K562 (cell line): ENCODE data around the gene PPP1R2C. TPM values are rescaled to one million over a fixed set of nuclear protein-coding genes. Genes with fewer than 3 reads are reported as not detected.

Source experiments
- ATAC-seq: fragments of 200-7000 bp; cut with Tn5 transposase; 3 replicates; pipeline ENCODE4 v1.9.1; 2020; ENCODE audit warnings: moderate library complexity
- BruUV-seq: library from RNA; stranded (reverse); fragments of 400-500 nt; replicated peaks from 2 replicates; lab custom pipeline; 2021; lab: Mats Ljungman, UMichigan
- CTCF ChIA-PET: fragments of 300-600 bp; formaldehyde crosslinking; extraction: SDS; loops from one replicate; lab custom pipeline; 2021; ENCODE audit warnings: low intra/inter-chr PET ratio; lab: Yijun Ruan, JAX
- POLR2A ChIA-PET: fragments of 300-600, 350-650 bp; sonication (Branson Sonifier 250); formaldehyde crosslinking; extraction: SDS; loops from one replicate; lab custom pipeline; 2021; ENCODE audit warnings: antibody characterized with exemption, inconsistent platforms; lab: Yijun Ruan, JAX
- DNase-seq, 4 experiments: peaks; one replicate each; pipeline versions ENCODE4 v3.0.0 to v3.0.0-alpha.2; 2011 to 2018; ENCODE audit warnings: low spot score in 3 of 4, mixed read lengths in 3 of 4; ENCODE audit errors: extremely low read depth in 1 of 4
- FAIRE-seq: peaks from 2 replicates; lab custom pipeline; 2011; peaks lifted over from hg19 to GRCh38; lab: Jason Lieb, UNC
- H2AFZ ChIP-seq: 2 replicates; pipeline ENCODE4 v1.6.0; 2011; ENCODE audit warnings: low read depth, low read length, control low read depth, inconsistent platforms
- H3K27ac ChIP-seq: fragments of 200-600 bp; 3 replicates; pipeline ENCODE4 v1.8.0; 2011; ENCODE audit warnings: low read depth, mild to moderate bottlenecking, control low read depth, inconsistent platforms, low read length, moderate library complexity, mixed read lengths; ENCODE audit errors: extremely low read depth
- H3K27me3 ChIP-seq, 2 experiments: fragments of 300-600 bp in 1 of 2; 2 replicates in 1 of 2; 3 replicates in 1 of 2; pipeline versions ENCODE4 v1.6.0 to v1.8.0; 2011; ENCODE audit warnings: inconsistent platforms in 2 of 2, low read length in 2 of 2, mild to moderate bottlenecking in 1 of 2, mixed read lengths in 1 of 2, moderate library complexity in 1 of 2; ENCODE audit not compliant: control insufficient read depth in 2 of 2, insufficient read depth in 2 of 2
- H3K36me3 ChIP-seq: fragments of 300-600 bp; 3 replicates; pipeline ENCODE4 v1.8.0; 2011; ENCODE audit warnings: mild to moderate bottlenecking, low read length, inconsistent platforms; ENCODE audit not compliant: control insufficient read depth, insufficient read depth
- H3K4me1 ChIP-seq, 2 experiments: fragments of 200-600 bp in 1 of 2; replicated peaks in 1 of 2; 2 replicates in 1 of 2; 3 replicates in 1 of 2; pipeline versions ENCODE4 v1.5.1 to v1.8.0; 2011; ENCODE audit warnings: inconsistent platforms in 2 of 2, low read length in 2 of 2, mild to moderate bottlenecking in 1 of 2, mixed read lengths in 1 of 2, moderate library complexity in 1 of 2; ENCODE audit not compliant: control insufficient read depth in 2 of 2, insufficient read depth in 2 of 2
- H3K4me2 ChIP-seq: 2 replicates; pipeline ENCODE4 v1.6.1; 2011; ENCODE audit warnings: low read length, control low read depth, inconsistent platforms, mixed read lengths; ENCODE audit not compliant: insufficient read depth
- H3K4me3 ChIP-seq: fragments of 200-600 bp; sonication (generic), shearing (Covaris generic); 2 replicates; pipeline ENCODE4 v1.5.1; 2016; ENCODE audit warnings: control low read depth, inconsistent platforms
- H3K79me2 ChIP-seq: fragments of 200-600 bp; 3 replicates; pipeline ENCODE4 v1.8.0; 2011; ENCODE audit warnings: low read length, inconsistent platforms; ENCODE audit not compliant: control insufficient read depth, insufficient read depth
- H3K9ac ChIP-seq, 2 experiments: 2 replicates each; pipeline versions ENCODE4 v1.6.0 to v1.6.1; 2011; ENCODE audit warnings: low read depth in 2 of 2, low read length in 2 of 2, control low read depth in 1 of 2, inconsistent platforms in 1 of 2, mild to moderate bottlenecking in 1 of 2, mixed read lengths in 1 of 2; ENCODE audit not compliant: insufficient read depth in 1 of 2
- H3K9me1 ChIP-seq: one replicate; pipeline ENCODE4 v1.6.0; 2011; ENCODE audit warnings: inconsistent platforms, mild to moderate bottlenecking, low read length, moderate library complexity; ENCODE audit not compliant: control insufficient read depth, insufficient read depth
- H3K9me3 ChIP-seq: replicated peaks from 2 replicates; pipeline ENCODE4 v1.5.1; 2011; ENCODE audit warnings: low read depth, low read length, inconsistent platforms; ENCODE audit not compliant: control insufficient read depth, insufficient read depth
- H4K20me1 ChIP-seq: replicated peaks from 2 replicates; pipeline ENCODE4 v1.6.1; 2011; ENCODE audit warnings: low read length, inconsistent platforms, mixed read lengths; ENCODE audit not compliant: control insufficient read depth, insufficient read depth
- CBX2 ChIP-seq: fragments of 200-600 bp; sonication (generic); IDR thresholded peaks from one replicate; pipeline ENCODE4 v1.6.1; 2012; ENCODE audit warnings: mild to moderate bottlenecking, low read length, inconsistent platforms; ENCODE audit not compliant: insufficient read depth, poor library complexity, severe bottlenecking
- GABPB1 ChIP-seq: sonication (generic); formaldehyde crosslinking; IDR thresholded peaks from 2 replicates; pipeline ENCODE4 v1.8.0; 2022; ENCODE audit warnings: mild to moderate bottlenecking, missing genetic modification reagents
- ILF3 ChIP-seq: fragments of 450-650 bp; IDR thresholded peaks from 2 replicates; pipeline ENCODE4 v1.6.1; 2018; ENCODE audit warnings: antibody characterized with exemption, mild to moderate bottlenecking, moderate library complexity, borderline replicate concordance
- SMARCA4 ChIP-seq: fragments of 450-650 bp; IDR thresholded peaks from 2 replicates; pipeline ENCODE4 v1.6.1; 2016
- ZFPM2 ChIP-seq: fragments of 250-450 bp; sonication (Bioruptor Pico); IDR thresholded peaks from 2 replicates; pipeline ENCODE4 v1.5.1; 2022; ENCODE audit warnings: mild to moderate bottlenecking
- ZNF217 ChIP-seq: sonication (generic); formaldehyde crosslinking; IDR thresholded peaks from 2 replicates; pipeline ENCODE4 v1.8.0; 2022; ENCODE audit warnings: mild to moderate bottlenecking, missing genetic modification reagents
- ZNF23 ChIP-seq: fragments of 250-450 bp; sonication (Bioruptor Pico); IDR thresholded peaks from 2 replicates; pipeline ENCODE4 v1.4.0; 2020; ENCODE audit warnings: mild to moderate bottlenecking
- ZNF324 ChIP-seq: fragments of 250-450 bp; sonication (Bioruptor Pico); IDR thresholded peaks from 2 replicates; pipeline ENCODE4 v1.4.0; 2020; ENCODE audit warnings: mild to moderate bottlenecking
- ZSCAN32 ChIP-seq: fragments of 450-650 bp; formaldehyde crosslinking; IDR thresholded peaks from 2 replicates; pipeline ENCODE4 v1.4.0; 2020; ENCODE audit warnings: mild to moderate bottlenecking, moderate library complexity
- WGBS: fragments of 100-300 bp; shearing (Covaris generic); methylation state at CpG from one replicate; pipeline ENCODE4 v1.1.6; 2016; ENCODE audit warnings: low coverage, mixed read lengths; ENCODE audit not compliant: insufficient coverage; ENCODE audit errors: missing lambda C conversion rate; 5-methylcytosine and 5-hydroxymethylcytosine counted together
- in situ Hi-C: fragments of 300-500 bp; cut with MboI; formaldehyde crosslinking; loops from 4 replicates; pipeline ENCODE4 v1.15.0; 2018; ENCODE audit warnings: inconsistent platforms, mixed read lengths
- intact Hi-C: fragments of 100-400 bp; cut with micrococcal nuclease; formaldehyde crosslinking; loops from 2 replicates; pipeline ENCODE4 v1.14.2; 2022
- polyA plus RNA-seq, 8 experiments: library from polyadenylated mRNA; depleted of rRNA in 4 of 8; stranded (reverse) in 5 of 8; unstranded in 3 of 8; fragments of >200 nt; fragmentation: Nextera tagmentation in 2 of 8; fragmentation: Illumina TruSeq in 1 of 8; extraction: Ambion mirVana in 2 of 8; extraction: Trizol in 1 of 8; gene quantifications; 2 replicates each; pipeline versions ENCODE4 v1.2.1 to v1.2.3, GENCODE V29; 2011 to 2014; ENCODE audit warnings: inconsistent platforms in 1 of 8, missing spikeins in 1 of 8
- total RNA-seq, 7 experiments: library from RNA; depleted of rRNA in 6 of 7; stranded (reverse); fragments of >200 nt in 6 of 7; fragmentation: Illumina TruSeq in 2 of 7; extraction: Trizol in 2 of 7; gene quantifications; 2 replicates each; pipeline versions ENCODE4 v1.2.1 to v1.2.3, GENCODE V29; 2011 to 2021; ENCODE audit warnings: low replicate concordance in 1 of 7
- TF ChIP-seq, protein P1 (sequence below), 2 experiments: IDR thresholded peaks; 2 replicates each; pipeline ENCODE4 v1.6.1; 2012; ENCODE audit warnings: improper control_type of control experiment in 2 of 2, low read depth in 2 of 2, low read length in 2 of 2, borderline replicate concordance in 1 of 2
- TF ChIP-seq, protein P2 (sequence below): sonication (generic); formaldehyde crosslinking; IDR thresholded peaks from 2 replicates; pipeline ENCODE4 v1.8.1; 2023; ENCODE audit warnings: missing genetic modification reagents, mild to moderate bottlenecking, borderline replicate concordance

Gene PPP1R2C
- total and polyA plus RNA-seq, 9 of the 15 experiments (the other 6 are each of a cell fraction or from before 2014, with no cell fraction given): not detected

DNA sequence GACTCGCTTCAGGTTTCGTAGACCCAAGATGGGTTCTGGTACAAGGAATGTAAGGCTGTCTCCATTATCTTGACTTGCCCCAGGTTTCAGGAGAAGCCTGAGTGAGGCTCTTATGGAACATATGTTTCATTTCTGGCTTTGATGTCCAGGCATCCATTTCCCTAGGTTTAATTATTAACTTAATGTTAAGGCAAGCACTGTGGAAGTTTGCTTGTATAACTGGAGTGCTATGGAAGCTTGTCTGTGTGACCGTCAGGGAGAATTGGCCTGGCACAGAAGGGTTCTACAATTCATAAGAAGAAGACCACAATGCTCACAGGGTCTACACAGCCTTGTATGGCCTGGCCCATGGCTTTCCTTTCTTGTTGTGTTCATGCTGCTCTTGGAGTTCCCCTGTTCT lies 47.2 kb upstream of the PPP1R2C start:
- DNase-seq: no peak
- no peaks in the 10 kb centered on the region for H3K9me3 ChIP-seq
- H3K9me1 ChIP-seq: no peaks in the 10 kb centered on the region
- no peak overlapping the region for H3K4me2 ChIP-seq
- in situ Hi-C loops (no loop called here), intact Hi-C loops (no loop called here)
- CTCF ChIA-PET: no interaction called here
- no peaks in the 10 kb centered on the region for H3K4me1 ChIP-seq
- WGBS: 8% methylated on average over 3 of the region's 3 CpGs
- no peak for ATAC-seq
- POLR2A ChIA-PET: no interaction called here
- H2AFZ ChIP-seq: no peak overlapping the region
- no peak for FAIRE-seq
- H3K36me3 ChIP-seq: no peaks in the 10 kb centered on the region
- no peak overlapping the region for H3K4me3 ChIP-seq
- H3K9ac ChIP-seq: no peak overlapping the region
- BruUV-seq: no TSS peak
- H3K79me2 ChIP-seq: no peaks in the 10 kb centered on the region
- no peak overlapping the region for H3K27ac ChIP-seq
- TF ChIP-seq ZNF23 (CRISPR knock-in tag) (no peak), GABPB1 (CRISPR knock-in tag) (no peak), CBX2 (no peak), ZNF324 (no peak), ZFPM2 (no peak), ILF3 (no peak), ZSCAN32 (CRISPR knock-in tag) (no peak), ZNF217 (CRISPR knock-in tag) (no peak), SMARCA4 (no peak)
- TF ChIP-seq, protein P1, sequence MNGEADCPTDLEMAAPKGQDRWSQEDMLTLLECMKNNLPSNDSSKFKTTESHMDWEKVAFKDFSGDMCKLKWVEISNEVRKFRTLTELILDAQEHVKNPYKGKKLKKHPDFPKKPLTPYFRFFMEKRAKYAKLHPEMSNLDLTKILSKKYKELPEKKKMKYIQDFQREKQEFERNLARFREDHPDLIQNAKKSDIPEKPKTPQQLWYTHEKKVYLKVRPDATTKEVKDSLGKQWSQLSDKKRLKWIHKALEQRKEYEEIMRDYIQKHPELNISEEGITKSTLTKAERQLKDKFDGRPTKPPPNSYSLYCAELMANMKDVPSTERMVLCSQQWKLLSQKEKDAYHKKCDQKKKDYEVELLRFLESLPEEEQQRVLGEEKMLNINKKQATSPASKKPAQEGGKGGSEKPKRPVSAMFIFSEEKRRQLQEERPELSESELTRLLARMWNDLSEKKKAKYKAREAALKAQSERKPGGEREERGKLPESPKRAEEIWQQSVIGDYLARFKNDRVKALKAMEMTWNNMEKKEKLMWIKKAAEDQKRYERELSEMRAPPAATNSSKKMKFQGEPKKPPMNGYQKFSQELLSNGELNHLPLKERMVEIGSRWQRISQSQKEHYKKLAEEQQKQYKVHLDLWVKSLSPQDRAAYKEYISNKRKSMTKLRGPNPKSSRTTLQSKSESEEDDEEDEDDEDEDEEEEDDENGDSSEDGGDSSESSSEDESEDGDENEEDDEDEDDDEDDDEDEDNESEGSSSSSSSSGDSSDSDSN (IDR thresholded peaks at IDR 0.05; ENCODE audit: borderline replicate concordance in 1 of 2, low read depth in 2 of 2, low read length in 2 of 2): no peak
- TF ChIP-seq, protein P2, sequence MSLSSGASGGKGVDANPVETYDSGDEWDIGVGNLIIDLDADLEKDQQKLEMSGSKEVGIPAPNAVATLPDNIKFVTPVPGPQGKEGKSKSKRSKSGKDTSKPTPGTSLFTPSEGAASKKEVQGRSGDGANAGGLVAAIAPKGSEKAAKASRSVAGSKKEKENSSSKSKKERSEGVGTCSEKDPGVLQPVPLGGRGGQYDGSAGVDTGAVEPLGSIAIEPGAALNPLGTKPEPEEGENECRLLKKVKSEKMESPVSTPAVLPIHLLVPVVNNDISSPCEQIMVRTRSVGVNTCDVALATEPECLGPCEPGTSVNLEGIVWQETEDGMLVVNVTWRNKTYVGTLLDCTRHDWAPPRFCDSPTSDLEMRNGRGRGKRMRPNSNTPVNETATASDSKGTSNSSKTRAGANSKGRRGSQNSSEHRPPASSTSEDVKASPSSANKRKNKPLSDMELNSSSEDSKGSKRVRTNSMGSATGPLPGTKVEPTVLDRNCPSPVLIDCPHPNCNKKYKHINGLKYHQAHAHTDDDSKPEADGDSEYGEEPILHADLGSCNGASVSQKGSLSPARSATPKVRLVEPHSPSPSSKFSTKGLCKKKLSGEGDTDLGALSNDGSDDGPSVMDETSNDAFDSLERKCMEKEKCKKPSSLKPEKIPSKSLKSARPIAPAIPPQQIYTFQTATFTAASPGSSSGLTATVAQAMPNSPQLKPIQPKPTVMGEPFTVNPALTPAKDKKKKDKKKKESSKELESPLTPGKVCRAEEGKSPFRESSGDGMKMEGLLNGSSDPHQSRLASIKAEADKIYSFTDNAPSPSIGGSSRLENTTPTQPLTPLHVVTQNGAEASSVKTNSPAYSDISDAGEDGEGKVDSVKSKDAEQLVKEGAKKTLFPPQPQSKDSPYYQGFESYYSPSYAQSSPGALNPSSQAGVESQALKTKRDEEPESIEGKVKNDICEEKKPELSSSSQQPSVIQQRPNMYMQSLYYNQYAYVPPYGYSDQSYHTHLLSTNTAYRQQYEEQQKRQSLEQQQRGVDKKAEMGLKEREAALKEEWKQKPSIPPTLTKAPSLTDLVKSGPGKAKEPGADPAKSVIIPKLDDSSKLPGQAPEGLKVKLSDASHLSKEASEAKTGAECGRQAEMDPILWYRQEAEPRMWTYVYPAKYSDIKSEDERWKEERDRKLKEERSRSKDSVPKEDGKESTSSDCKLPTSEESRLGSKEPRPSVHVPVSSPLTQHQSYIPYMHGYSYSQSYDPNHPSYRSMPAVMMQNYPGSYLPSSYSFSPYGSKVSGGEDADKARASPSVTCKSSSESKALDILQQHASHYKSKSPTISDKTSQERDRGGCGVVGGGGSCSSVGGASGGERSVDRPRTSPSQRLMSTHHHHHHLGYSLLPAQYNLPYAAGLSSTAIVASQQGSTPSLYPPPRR: no peak
- TF ChIP-seq, all 486 proteins: peak for 0
- Histone ChIP-seq H4K20me1 (no peaks in the 10 kb centered on the region), H3K27me3 (no peaks in the 10 kb centered on the region)
